ENCODE measurements around the gene KRTAP10-8.

The KRTAP10-8 gene

DNA sequence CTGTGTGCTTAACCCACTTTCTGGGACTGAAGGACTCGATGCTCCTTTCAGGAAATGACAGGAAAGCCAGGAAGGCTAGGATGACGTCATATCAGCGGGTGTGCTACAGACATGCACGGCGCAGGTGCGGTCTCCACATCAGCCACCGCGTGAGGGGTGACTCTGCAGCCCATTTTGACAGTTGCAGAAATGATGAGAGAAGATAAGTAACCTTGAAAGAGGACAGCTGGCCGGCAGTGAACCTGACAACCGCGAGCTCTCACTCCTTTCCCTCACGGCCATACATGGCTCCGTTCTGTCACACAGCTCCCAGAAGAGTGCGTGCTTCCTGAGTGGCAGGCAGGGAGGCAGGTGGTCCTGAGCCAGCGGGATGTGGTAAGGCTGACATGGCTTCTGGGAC lies 29.8 kb upstream of the KRTAP10-8 start:
- no peak overlapping the region for H2BK120ac ChIP-seq (ENCODE audit: low read depth, low read length)
- H3K4me1 ChIP-seq (ENCODE audit: control insufficient read depth, low read depth, low read length): no peaks in the 10 kb centered on the region
- no peak overlapping the region for H3K9ac ChIP-seq (ENCODE audit: low read length)
- WGBS (ENCODE audit: extremely low coverage, insufficient coverage, low lambda C conversion rate): no CpG with 5 or more reads among the region's 15 CpGs
- H3K79me1 ChIP-seq (ENCODE audit: low read length): no peaks in the 10 kb centered on the region
- no peak overlapping the region for H3K18ac ChIP-seq (ENCODE audit: low read length)
- no peaks in the 10 kb centered on the region for H3K36me3 ChIP-seq (ENCODE audit: control insufficient read depth, insufficient read depth, low read length)
- no peak overlapping the region for H3K4me3 ChIP-seq (ENCODE audit: low read length)
- DNase-seq: no peak
- no peak overlapping the region for H3K4me2 ChIP-seq (ENCODE audit: low read length)
- no peaks in the 10 kb centered on the region for H3K27me3 ChIP-seq (ENCODE audit: insufficient read depth, low read length, poor library complexity)
- no peak overlapping the region for H2BK15ac ChIP-seq (replicated peaks; ENCODE audit: low read depth)
- H3K27ac ChIP-seq (ENCODE audit: low read depth, low read length): no peak overlapping the region
- H2AK5ac ChIP-seq (ENCODE audit: low read length): no peak overlapping the region
- H4K5ac ChIP-seq (ENCODE audit: low read length): no peak overlapping the region
- no peak overlapping the region for H3K4ac ChIP-seq (ENCODE audit: low read depth, low read length)
- H3K23ac ChIP-seq (ENCODE audit: low read length): no peak overlapping the region
- H3K79me2 ChIP-seq (ENCODE audit: control insufficient read depth, insufficient read depth, low read length): no peaks in the 10 kb centered on the region
- no peak overlapping the region for H3K56ac ChIP-seq (ENCODE audit: low read length)
- H4K8ac ChIP-seq (ENCODE audit: low read depth, low read length): no peak overlapping the region
- H2BK5ac ChIP-seq (ENCODE audit: low read length): no peak overlapping the region

DNA sequence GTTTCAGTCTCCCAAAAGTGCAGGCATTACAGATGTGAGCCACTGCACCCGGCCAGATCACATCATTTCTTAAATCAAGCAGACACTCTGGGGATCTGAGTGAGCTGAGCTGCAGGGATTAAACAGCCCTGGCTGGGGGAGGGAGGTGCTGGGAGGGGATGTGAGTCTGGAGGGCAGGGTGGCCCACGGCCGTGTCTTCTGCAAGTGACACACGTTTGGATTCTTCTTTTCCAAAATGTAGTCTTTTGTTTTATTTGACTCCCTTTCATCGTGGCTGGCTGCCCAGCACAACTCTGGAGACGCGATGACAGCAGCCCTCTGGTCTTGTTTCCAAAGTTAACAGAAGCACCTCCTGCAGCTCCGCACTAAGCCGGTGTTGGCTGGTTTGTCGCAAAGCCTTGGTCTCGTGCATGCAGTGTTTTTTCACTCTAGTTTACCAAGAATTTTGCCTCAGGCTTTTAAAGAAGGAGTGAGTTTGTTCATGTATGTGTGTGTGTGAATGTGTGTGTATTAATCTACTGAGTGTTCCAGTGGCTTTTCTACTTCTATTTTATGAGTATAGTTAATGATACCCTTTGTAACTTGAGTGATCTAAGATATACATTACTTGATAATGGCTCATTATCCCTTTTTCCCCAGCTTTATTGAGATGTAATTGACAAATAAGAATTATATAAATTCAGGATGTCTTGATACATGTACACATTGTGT lies 28.6 kb upstream of the KRTAP10-8 start:
- Histone ChIP-seq H3K56ac (ENCODE audit: low read length) (no peak overlapping the region), H2BK120ac (ENCODE audit: low read depth, low read length) (no peak overlapping the region), H3K4me1 (ENCODE audit: control insufficient read depth, low read depth, low read length) (no peaks in the 10 kb centered on the region), H3K27ac (ENCODE audit: low read depth, low read length) (no peak overlapping the region), H3K4me2 (ENCODE audit: low read length) (no peak overlapping the region), H3K9ac (ENCODE audit: low read length) (no peak overlapping the region), H3K27me3 (ENCODE audit: insufficient read depth, low read length, poor library complexity) (no peaks in the 10 kb centered on the region), H3K36me3 (ENCODE audit: control insufficient read depth, insufficient read depth, low read length) (no peaks in the 10 kb centered on the region), H4K8ac (ENCODE audit: low read depth, low read length) (no peak overlapping the region), H3K18ac (ENCODE audit: low read length) (no peak overlapping the region), H2BK15ac (replicated peaks; ENCODE audit: low read depth) (no peak overlapping the region), H4K5ac (ENCODE audit: low read length) (no peak overlapping the region), H3K4ac (ENCODE audit: low read depth, low read length) (no peak overlapping the region), H2BK5ac (ENCODE audit: low read length) (no peak overlapping the region), H3K79me1 (ENCODE audit: low read length) (no peaks in the 10 kb centered on the region), H3K23ac (ENCODE audit: low read length) (no peak overlapping the region), H3K79me2 (ENCODE audit: control insufficient read depth, insufficient read depth, low read length) (no peaks in the 10 kb centered on the region), H2AK5ac (ENCODE audit: low read length) (no peak overlapping the region), H3K4me3 (ENCODE audit: low read length) (no peak overlapping the region)
- no peak for DNase-seq
- WGBS (ENCODE audit: extremely low coverage, insufficient coverage, low lambda C conversion rate): no CpG with 5 or more reads among the region's 11 CpGs

DNA sequence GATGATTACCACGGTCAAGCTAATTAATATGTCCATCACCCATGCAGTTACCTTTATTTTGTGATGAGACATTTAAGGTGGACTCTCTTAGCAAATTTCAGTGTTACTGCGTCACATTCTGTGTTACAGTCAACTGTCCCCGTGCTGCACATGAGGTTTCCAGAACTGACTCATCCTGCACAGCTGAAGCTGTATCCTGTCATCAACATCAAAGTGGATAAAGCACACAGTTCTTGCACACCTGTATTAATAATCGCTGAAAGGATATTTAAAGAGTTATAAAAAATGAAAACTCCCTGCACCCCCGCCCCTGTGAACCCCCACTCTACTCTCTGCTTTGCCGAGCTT lies 28.1 kb upstream of the KRTAP10-8 start:
- Histone ChIP-seq H4K8ac (ENCODE audit: low read depth, low read length) (no peak overlapping the region), H3K27me3 (ENCODE audit: insufficient read depth, low read length, poor library complexity) (no peaks in the 10 kb centered on the region), H3K18ac (ENCODE audit: low read length) (no peak overlapping the region), H3K4me3 (ENCODE audit: low read length) (no peak overlapping the region), H3K56ac (ENCODE audit: low read length) (no peak overlapping the region), H2BK15ac (replicated peaks; ENCODE audit: low read depth) (no peak overlapping the region), H3K4ac (ENCODE audit: low read depth, low read length) (no peak overlapping the region), H2BK120ac (ENCODE audit: low read depth, low read length) (no peak overlapping the region), H3K4me2 (ENCODE audit: low read length) (no peak overlapping the region), H3K36me3 (ENCODE audit: control insufficient read depth, insufficient read depth, low read length) (no peaks in the 10 kb centered on the region), H2AK5ac (ENCODE audit: low read length) (no peak overlapping the region), H3K79me2 (ENCODE audit: control insufficient read depth, insufficient read depth, low read length) (no peaks in the 10 kb centered on the region), H2BK5ac (ENCODE audit: low read length) (no peak overlapping the region), H3K4me1 (ENCODE audit: control insufficient read depth, low read depth, low read length) (no peaks in the 10 kb centered on the region), H4K5ac (ENCODE audit: low read length) (no peak overlapping the region), H3K23ac (ENCODE audit: low read length) (no peak overlapping the region), H3K27ac (ENCODE audit: low read depth, low read length) (no peak overlapping the region), H3K79me1 (ENCODE audit: low read length) (no peaks in the 10 kb centered on the region), H3K9ac (ENCODE audit: low read length) (no peak overlapping the region)
- DNase-seq: no peak
- no CpG with 5 or more reads among the region's 6 CpGs for WGBS (ENCODE audit: extremely low coverage, insufficient coverage, low lambda C conversion rate)

DNA sequence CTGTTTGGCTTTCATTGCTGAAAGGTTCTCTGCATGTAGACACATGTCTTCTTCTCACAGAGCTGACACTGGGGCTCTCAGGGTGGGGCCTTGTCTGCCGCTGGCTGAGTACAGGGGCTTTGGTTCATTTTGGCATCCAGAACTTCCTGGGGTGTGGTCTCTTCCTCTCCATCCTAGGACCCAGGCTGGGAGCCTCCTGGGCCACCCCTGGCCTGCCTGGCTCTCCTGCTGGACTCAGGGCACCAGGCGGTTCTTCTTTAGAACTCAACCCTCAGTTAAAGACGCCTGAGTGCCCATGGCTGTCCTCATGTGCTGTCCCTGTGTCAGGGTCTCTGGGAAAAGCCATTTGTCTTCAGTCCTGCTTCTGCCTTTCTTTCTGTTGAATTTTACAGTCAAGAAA lies 26.0 kb upstream of the KRTAP10-8 start:
- Histone ChIP-seq H4K5ac (ENCODE audit: low read length) (no peak overlapping the region), H3K56ac (ENCODE audit: low read length) (no peak overlapping the region), H4K8ac (ENCODE audit: low read depth, low read length) (no peak overlapping the region), H2BK15ac (replicated peaks; ENCODE audit: low read depth) (no peak overlapping the region), H2BK5ac (ENCODE audit: low read length) (no peak overlapping the region), H3K4me3 (ENCODE audit: low read length) (no peak overlapping the region), H3K27me3 (ENCODE audit: insufficient read depth, low read length, poor library complexity) (no peaks in the 10 kb centered on the region), H3K79me2 (ENCODE audit: control insufficient read depth, insufficient read depth, low read length) (no peaks in the 10 kb centered on the region), H3K18ac (ENCODE audit: low read length) (no peak overlapping the region), H3K36me3 (ENCODE audit: control insufficient read depth, insufficient read depth, low read length) (no peaks in the 10 kb centered on the region), H2BK120ac (ENCODE audit: low read depth, low read length) (no peak overlapping the region), H3K23ac (ENCODE audit: low read length) (no peak overlapping the region), H3K9ac (ENCODE audit: low read length) (no peak overlapping the region), H3K79me1 (ENCODE audit: low read length) (no peaks in the 10 kb centered on the region), H3K27ac (ENCODE audit: low read depth, low read length) (no peak overlapping the region), H3K4me1 (ENCODE audit: control insufficient read depth, low read depth, low read length) (no peaks in the 10 kb centered on the region), H3K4me2 (ENCODE audit: low read length) (no peak overlapping the region), H2AK5ac (ENCODE audit: low read length) (no peak overlapping the region), H3K4ac (ENCODE audit: low read depth, low read length) (no peak overlapping the region)
- no CpG with 5 or more reads among the region's 3 CpGs for WGBS (ENCODE audit: extremely low coverage, insufficient coverage, low lambda C conversion rate)
- no peak for DNase-seq

DNA sequence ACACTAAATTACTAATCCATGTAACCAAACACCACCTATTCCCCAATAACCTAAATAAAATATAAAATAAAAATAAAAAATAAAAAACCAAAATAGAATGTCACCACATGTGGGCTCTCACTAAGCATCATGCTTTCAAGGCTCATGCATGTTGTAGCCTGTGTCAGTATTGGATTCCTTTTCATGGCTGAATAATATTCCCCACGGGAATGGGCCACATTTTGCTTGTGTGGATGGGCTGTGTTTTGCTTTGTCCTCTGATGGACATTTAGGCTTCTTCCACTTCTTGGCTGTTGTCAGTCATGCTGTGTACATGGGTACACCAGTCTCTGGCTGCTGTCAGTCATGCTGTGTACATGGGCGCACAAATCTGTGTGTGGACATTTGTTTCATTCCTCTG lies 22.8 kb upstream of the KRTAP10-8 start:
- no peak overlapping the region for H3K18ac ChIP-seq (ENCODE audit: low read length)
- H3K27me3 ChIP-seq (ENCODE audit: insufficient read depth, low read length, poor library complexity): no peaks in the 10 kb centered on the region
- H2BK120ac ChIP-seq (ENCODE audit: low read depth, low read length): no peak overlapping the region
- H2BK5ac ChIP-seq (ENCODE audit: low read length): no peak overlapping the region
- H3K4me2 ChIP-seq (ENCODE audit: low read length): no peak overlapping the region
- H4K5ac ChIP-seq (ENCODE audit: low read length): no peak overlapping the region
- no CpG with 5 or more reads among the region's 2 CpGs for WGBS (ENCODE audit: extremely low coverage, insufficient coverage, low lambda C conversion rate)
- no peak overlapping the region for H3K4ac ChIP-seq (ENCODE audit: low read depth, low read length)
- H3K56ac ChIP-seq (ENCODE audit: low read length): no peak overlapping the region
- no peak overlapping the region for H2AK5ac ChIP-seq (ENCODE audit: low read length)
- no peak overlapping the region for H4K8ac ChIP-seq (ENCODE audit: low read depth, low read length)
- no peak overlapping the region for H3K9ac ChIP-seq (ENCODE audit: low read length)
- no peak for DNase-seq
- no peak overlapping the region for H3K27ac ChIP-seq (ENCODE audit: low read depth, low read length)
- H3K23ac ChIP-seq (ENCODE audit: low read length): no peak overlapping the region
- H3K79me1 ChIP-seq (ENCODE audit: low read length): no peaks in the 10 kb centered on the region
- no peaks in the 10 kb centered on the region for H3K79me2 ChIP-seq (ENCODE audit: control insufficient read depth, insufficient read depth, low read length)
- H3K4me1 ChIP-seq (ENCODE audit: control insufficient read depth, low read depth, low read length): peaks cover 4% of the 10 kb centered on the region
- no peaks in the 10 kb centered on the region for H3K36me3 ChIP-seq (ENCODE audit: control insufficient read depth, insufficient read depth, low read length)
- H2BK15ac ChIP-seq (replicated peaks; ENCODE audit: low read depth): no peak overlapping the region
- H3K4me3 ChIP-seq (ENCODE audit: low read length): no peak overlapping the region

All from mesendoderm (in vitro differentiated cells).